ENCODE data around the gene STK17B. TPM values are rescaled to one million over a fixed set of nuclear protein-coding genes. Genes with fewer than 3 reads are reported as not detected.

STK17B gene
- polyA plus RNA-seq, 2 of the 4 experiments (the other 2 are of a cell fraction): 4.0 to 9.2 TPM

GRCh38 chr2:196103626-196104025, 67.8 kb downstream of the STK17B start:
- H3K4me1 ChIP-seq: no peaks in the 10 kb centered on the region
- no peak overlapping the region for H3K27ac ChIP-seq
- DNase-seq (ENCODE audit: low read depth in 1 of 2, low spot score in 1 of 2): no peak
- FAIRE-seq: no peak
- no peaks in the 10 kb centered on the region for H3K9me3 ChIP-seq
- TF ChIP-seq ZFP36 (IDR thresholded peaks at IDR 0.05; ENCODE audit: borderline replicate concordance, partially characterized antibody): no peak
- no peak for TF ChIP-seq GATA3 (IDR thresholded peaks at IDR 0.05; ENCODE audit: borderline replicate concordance)
- TF ChIP-seq ELK1 (IDR thresholded peaks at IDR 0.05; ENCODE audit: low read depth, low read length): no peak
- TF ChIP-seq TFCP2L1 (CRISPR knock-in tag; IDR thresholded peaks at IDR 0.05): no peak
- no peak for TF ChIP-seq NPAS2 (CRISPR knock-in tag; IDR thresholded peaks at IDR 0.05; ENCODE audit: borderline replicate concordance)
- no peak for TF ChIP-seq JUN (IDR thresholded peaks at IDR 0.05)
- no peak for TF ChIP-seq RARB (CRISPR knock-in tag; IDR thresholded peaks at IDR 0.05)
- TF ChIP-seq EHMT2 (IDR thresholded peaks at IDR 0.05; ENCODE audit: low read depth): no peak
- no peak for TF ChIP-seq POLR2AphosphoS2 (conservative IDR thresholded peaks at IDR 0.05; ENCODE audit: low read length)
- TF ChIP-seq CTCF (IDR thresholded peaks at IDR 0.05): no peak
- no peak for TF ChIP-seq CBX2 (IDR thresholded peaks at IDR 0.05; ENCODE audit: borderline replicate concordance, low read depth)
- no peak for TF ChIP-seq HOXB13 (CRISPR knock-in tag; IDR thresholded peaks at IDR 0.05; ENCODE audit: low read depth)
- no peak for TF ChIP-seq HES2 (IDR thresholded peaks at IDR 0.05)
- no peak for TF ChIP-seq E2F6 (IDR thresholded peaks at IDR 0.05; ENCODE audit: borderline replicate concordance, low read depth)
- no peak for TF ChIP-seq EHF (CRISPR knock-in tag; IDR thresholded peaks at IDR 0.05)
- no peak for TF ChIP-seq RCOR1 (IDR thresholded peaks at IDR 0.05; ENCODE audit: low read depth, low read length)
- no peak for ATAC-seq
- ChIA-PET CTCF (no interaction called here), POLR2A (no interaction called here)
- no peak overlapping the region for H3K4me2 ChIP-seq
- H3K4me3 ChIP-seq: no peak overlapping the region
- WGBS (ENCODE audit: missing lambda C conversion rate): 100% methylated on average over 2 of the region's 2 CpGs

GRCh38 chr2:196101325-196101991, 69.9 kb downstream of the STK17B start:
- Histone ChIP-seq H3K4me1 (no peaks in the 10 kb centered on the region), H3K27ac (no peak overlapping the region), H3K9me3 (no peaks in the 10 kb centered on the region), H3K4me3 (no peak overlapping the region), H3K4me2 (no peak overlapping the region)
- ChIA-PET CTCF (interaction anchor here (1.3 to 1.8 kb wide), 3 partner anchors 11 to 352 kb away, joined by 3 to 7 read pairs (median 6); no protein-coding TSS in a partner anchor), POLR2A (no interaction called here)
- DNase-seq (ENCODE audit: low read depth in 1 of 2, low spot score in 1 of 2) (no peak), ATAC-seq (no peak), FAIRE-seq (no peak)
- TF ChIP-seq FOSB (CRISPR knock-in tag; IDR thresholded peaks at IDR 0.05): no peak
- WGBS (ENCODE audit: missing lambda C conversion rate): 54% methylated on average over 6 of the region's 6 CpGs

- H3K9me3 ChIP-seq: no peaks in the 10 kb centered on the region
- H3K4me2 ChIP-seq: no peak overlapping the region
- 74% methylated on average over 3 of the region's 3 CpGs for WGBS (ENCODE audit: missing lambda C conversion rate)
- no peak overlapping the region for H3K27ac ChIP-seq
- CTCF ChIA-PET: interaction anchor here (1.3 to 1.8 kb wide), 2 partner anchors 13 to 22 kb away, joined by 3 to 7 read pairs; no protein-coding TSS in a partner anchor
- no peaks in the 10 kb centered on the region for H3K4me1 ChIP-seq
- FAIRE-seq (no peak), DNase-seq (ENCODE audit: low read depth in 1 of 2, low spot score in 1 of 2) (no peak), ATAC-seq (no peak)
- TF ChIP-seq E2F6 (IDR thresholded peaks at IDR 0.05; ENCODE audit: borderline replicate concordance, low read depth): no peak
- TF ChIP-seq NFE2L2 (conservative IDR thresholded peaks at IDR 0.05; ENCODE audit: low read length): no peak
- TF ChIP-seq TFCP2L1 (CRISPR knock-in tag; IDR thresholded peaks at IDR 0.05): no peak
- TF ChIP-seq CBX2 (IDR thresholded peaks at IDR 0.05; ENCODE audit: borderline replicate concordance, low read depth): no peak
- no peak for TF ChIP-seq RNF2 (IDR thresholded peaks at IDR 0.05; ENCODE audit: borderline replicate concordance, low read depth)
- TF ChIP-seq RARB (CRISPR knock-in tag; IDR thresholded peaks at IDR 0.05): no peak
- no peak for TF ChIP-seq ZNF302 (CRISPR knock-in tag; IDR thresholded peaks at IDR 0.05)
- no peak for TF ChIP-seq HMGXB4 (CRISPR knock-in tag; IDR thresholded peaks at IDR 0.05; ENCODE audit: borderline replicate concordance)
- TF ChIP-seq SREBF2 (IDR thresholded peaks at IDR 0.05): no peak
- TF ChIP-seq JUN (IDR thresholded peaks at IDR 0.05): no peak
- TF ChIP-seq JUNB (IDR thresholded peaks at IDR 0.05): no peak
- no peak overlapping the region for H3K4me3 ChIP-seq
- POLR2A ChIA-PET: no interaction called here
Measured at GRCh38 chr2:196099916-196100315, 71.5 kb downstream of the STK17B start.

All from A549 (cell line).